OCI-LY1 (cell line): ENCODE results near the gene GJB6.

Source experiments
- H2AFZ ChIP-seq: fragments of 200-600 bp; sonication (generic), shearing (Covaris generic); 2 replicates; pipeline ENCODE4 v1.6.0; 2014; ENCODE audit warnings: antibody characterized with exemption, mild to moderate bottlenecking, low read length
- H3F3A ChIP-seq: fragments of 200-600 bp; sonication (generic), shearing (Covaris generic); 2 replicates; pipeline ENCODE4 v1.6.0; 2014; ENCODE audit warnings: mild to moderate bottlenecking, antibody characterized with exemption, low read length, moderate library complexity; ENCODE audit not compliant: insufficient read depth
- H3K27ac ChIP-seq: fragments of 200-600 bp; sonication (generic); 2 replicates; pipeline ENCODE4 v1.5.1; 2014; ENCODE audit warnings: low read length, mixed run types, mild to moderate bottlenecking, low read depth; ENCODE audit not compliant: poor library complexity, severe bottlenecking
- H3K27me3 ChIP-seq: fragments of 200-600 bp; sonication (generic); 2 replicates; pipeline ENCODE4 v1.6.0; 2014; ENCODE audit warnings: antibody characterized with exemption, mild to moderate bottlenecking, low read length, moderate library complexity; ENCODE audit not compliant: insufficient read depth
- H3K36me3 ChIP-seq: fragments of 200-600 bp; sonication (generic); 2 replicates; pipeline ENCODE4 v1.6.1; 2014; ENCODE audit warnings: mild to moderate bottlenecking, antibody characterized with exemption, low read length, moderate library complexity, mixed read lengths; ENCODE audit not compliant: insufficient read depth
- H3K4me1 ChIP-seq: fragments of 200-600 bp; sonication (generic); 2 replicates; pipeline ENCODE4 v1.5.1; 2014; ENCODE audit warnings: mild to moderate bottlenecking, low read length, moderate library complexity; ENCODE audit not compliant: insufficient read depth, severe bottlenecking
- H3K4me2 ChIP-seq: fragments of 200-600 bp; sonication (generic), shearing (Covaris generic); 2 replicates; pipeline ENCODE4 v1.6.1; 2014; ENCODE audit warnings: low read length
- H3K4me3 ChIP-seq: fragments of 200-600 bp; sonication (generic); 2 replicates; pipeline ENCODE4 v1.5.1; 2014; ENCODE audit warnings: low read length, low read depth, mild to moderate bottlenecking, mixed read lengths; ENCODE audit not compliant: poor library complexity, severe bottlenecking
- H3K79me2 ChIP-seq: fragments of 200-600 bp; shearing (Covaris generic); 2 replicates; pipeline ENCODE4 v1.6.1; 2016; ENCODE audit warnings: mixed run types, low read length, mixed read lengths; ENCODE audit not compliant: insufficient read depth
- H3K9ac ChIP-seq: fragments of 200-600 bp; sonication (generic), shearing (Covaris generic); 2 replicates; pipeline ENCODE4 v1.6.1; 2014; ENCODE audit warnings: mild to moderate bottlenecking, low read length, mixed read lengths
- H3K9me2 ChIP-seq: fragments of 200-600 bp; sonication (generic), shearing (Covaris generic); 2 replicates; pipeline ENCODE4 v1.6.1; 2014; ENCODE audit warnings: low read depth, mild to moderate bottlenecking, low read length, mixed read lengths
- H3K9me3 ChIP-seq: fragments of 200-600 bp; shearing (Covaris generic); 2 replicates; pipeline ENCODE4 v1.6.1; 2014; ENCODE audit warnings: low read length, mixed read lengths
- H4K20me1 ChIP-seq: fragments of 200-600 bp; sonication (generic), shearing (Covaris generic); 2 replicates; pipeline ENCODE4 v1.6.0; 2016; ENCODE audit warnings: mild to moderate bottlenecking, low read length; ENCODE audit not compliant: insufficient read depth
- EZH2 ChIP-seq: fragments of 200-600 bp; sonication (generic), shearing (Covaris generic); IDR thresholded peaks from 2 replicates; pipeline ENCODE4 v1.8.0; 2017; ENCODE audit warnings: borderline replicate concordance, mixed run types, mild to moderate bottlenecking, antibody characterized with exemption, low read length, moderate library complexity, mixed read lengths
- TF ChIP-seq, protein P1 (sequence below): fragments of 200-600 bp; sonication (generic), shearing (Covaris generic); IDR thresholded peaks from 2 replicates; pipeline ENCODE4 v1.5.1; 2017; ENCODE audit warnings: mild to moderate bottlenecking, antibody characterized with exemption, low read length, moderate library complexity, mixed read lengths

Gene GJB6

DNA sequence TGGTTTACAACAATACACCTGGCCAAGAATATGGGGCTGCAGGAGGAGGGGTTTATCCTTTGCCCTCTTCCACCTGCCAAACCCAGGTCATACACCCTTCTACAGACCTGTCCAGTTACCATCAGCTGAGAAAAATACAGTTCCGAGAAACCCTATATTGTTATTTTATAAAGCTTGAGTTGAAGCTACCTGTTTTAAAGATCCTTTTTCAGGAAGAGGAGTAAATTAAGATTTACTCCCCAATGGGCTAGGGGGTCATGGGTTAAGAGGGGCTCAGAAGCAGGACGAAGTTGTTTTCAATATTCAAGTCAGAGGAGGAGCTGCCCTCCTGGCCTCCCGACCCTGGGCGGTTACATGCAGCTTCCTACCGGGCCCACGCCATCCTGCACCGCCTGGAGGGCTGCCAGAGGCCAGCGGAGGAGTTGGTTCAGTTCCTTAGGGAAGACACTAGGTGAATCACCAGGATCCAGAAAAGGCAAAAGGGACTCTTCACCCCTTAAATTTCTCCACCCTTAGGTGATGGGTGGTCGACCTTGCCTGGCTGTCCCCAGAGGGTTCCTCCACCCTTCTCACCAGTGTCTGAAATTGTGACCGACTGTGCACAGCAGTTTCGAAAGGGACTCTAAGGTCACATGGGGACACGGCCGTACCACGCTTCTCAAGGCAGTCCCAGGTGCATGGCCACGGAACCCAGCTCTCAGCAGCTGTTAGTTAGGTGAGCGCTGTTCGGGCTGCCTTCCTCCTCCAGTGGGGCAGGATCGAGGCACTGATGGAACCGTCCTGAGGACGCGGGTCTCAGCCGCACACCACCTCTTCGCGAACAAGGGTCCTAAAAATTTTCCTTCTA lies 40.6 kb downstream of the GJB6 start:
- Histone ChIP-seq H3K9me3 (no peaks in the 10 kb centered on the region), H2AFZ (no peak overlapping the region), H4K20me1 (no peaks in the 10 kb centered on the region), H3K4me2 (0 out of 2 replicates have a peak overlapping the region, but pooled peaks have one; percentile 1), H3K4me3 (no peak overlapping the region), H3K9ac (no peak overlapping the region), H3F3A (no peaks in the 10 kb centered on the region), H3K27ac (no peak overlapping the region), H3K4me1 (no peaks in the 10 kb centered on the region), H3K36me3 (no peaks in the 10 kb centered on the region), H3K79me2 (no peaks in the 10 kb centered on the region), H3K9me2 (no peaks in the 10 kb centered on the region), H3K27me3 (0 out of 2 replicates have a peak, but pooled peaks cover 6% of the 10 kb centered on the region)
- TF ChIP-seq, protein P1, sequence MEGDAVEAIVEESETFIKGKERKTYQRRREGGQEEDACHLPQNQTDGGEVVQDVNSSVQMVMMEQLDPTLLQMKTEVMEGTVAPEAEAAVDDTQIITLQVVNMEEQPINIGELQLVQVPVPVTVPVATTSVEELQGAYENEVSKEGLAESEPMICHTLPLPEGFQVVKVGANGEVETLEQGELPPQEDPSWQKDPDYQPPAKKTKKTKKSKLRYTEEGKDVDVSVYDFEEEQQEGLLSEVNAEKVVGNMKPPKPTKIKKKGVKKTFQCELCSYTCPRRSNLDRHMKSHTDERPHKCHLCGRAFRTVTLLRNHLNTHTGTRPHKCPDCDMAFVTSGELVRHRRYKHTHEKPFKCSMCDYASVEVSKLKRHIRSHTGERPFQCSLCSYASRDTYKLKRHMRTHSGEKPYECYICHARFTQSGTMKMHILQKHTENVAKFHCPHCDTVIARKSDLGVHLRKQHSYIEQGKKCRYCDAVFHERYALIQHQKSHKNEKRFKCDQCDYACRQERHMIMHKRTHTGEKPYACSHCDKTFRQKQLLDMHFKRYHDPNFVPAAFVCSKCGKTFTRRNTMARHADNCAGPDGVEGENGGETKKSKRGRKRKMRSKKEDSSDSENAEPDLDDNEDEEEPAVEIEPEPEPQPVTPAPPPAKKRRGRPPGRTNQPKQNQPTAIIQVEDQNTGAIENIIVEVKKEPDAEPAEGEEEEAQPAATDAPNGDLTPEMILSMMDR: no peak
- TF ChIP-seq EZH2: no peak

DNA sequence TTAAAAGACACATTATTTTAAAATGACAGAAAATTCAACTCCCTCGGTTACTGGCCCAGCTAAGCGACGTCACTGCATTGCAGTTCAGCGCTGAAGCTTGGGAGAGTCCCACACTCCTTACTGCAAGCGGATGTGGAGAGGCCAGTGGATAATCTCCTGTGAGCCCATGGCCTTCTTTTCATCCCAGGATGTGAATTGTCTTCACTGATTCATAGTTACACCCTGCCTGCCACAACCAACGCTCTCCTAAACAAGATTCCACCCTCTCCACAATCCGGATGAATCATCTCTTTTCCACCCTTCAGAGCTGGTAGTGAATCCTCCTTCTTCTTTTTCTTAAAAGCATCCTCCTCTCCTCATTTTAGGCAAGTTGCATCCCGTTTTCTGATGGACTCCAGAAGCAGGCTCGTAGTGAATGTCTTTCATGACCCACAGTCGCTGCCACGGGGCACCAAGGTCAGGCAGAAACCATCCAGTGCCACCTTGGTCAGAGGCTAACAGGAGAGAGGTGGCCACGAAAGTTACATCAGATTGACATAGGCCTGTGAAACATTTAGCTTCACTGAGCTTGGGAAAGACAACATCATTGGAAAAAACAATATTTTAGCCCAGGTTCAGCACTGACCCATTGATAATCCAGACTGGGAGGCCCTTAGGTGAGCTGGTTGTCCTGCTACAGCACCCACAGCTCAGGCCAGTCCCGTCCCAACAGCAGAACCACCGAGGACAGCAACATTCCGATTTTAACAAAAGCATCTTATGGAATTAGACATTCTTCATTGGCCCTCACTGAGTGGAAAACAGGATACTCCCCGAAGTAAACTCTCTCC lies 41.4 kb downstream of the GJB6 start:
- no peaks in the 10 kb centered on the region for H3K9me2 ChIP-seq

DNA sequence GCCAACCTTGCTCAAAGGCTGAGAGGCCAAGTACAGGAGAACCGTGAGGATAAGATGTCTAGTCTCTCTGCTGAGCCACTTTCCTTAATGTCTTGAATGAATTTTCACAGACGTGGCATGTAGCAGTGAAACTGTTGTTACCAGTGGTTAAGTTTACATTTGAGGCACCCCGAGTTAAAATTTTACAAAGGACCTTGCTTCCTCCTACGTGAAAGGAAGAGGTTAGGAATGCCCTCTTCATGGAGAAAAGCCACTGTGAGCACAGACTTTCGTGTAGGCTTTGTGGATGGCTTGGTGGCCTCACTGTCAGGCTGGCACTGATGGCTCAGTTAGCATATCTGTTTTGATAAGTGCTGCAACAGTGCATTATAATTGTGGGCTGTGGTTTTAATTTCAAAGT lies 42.0 kb downstream of the GJB6 start:
- no peak overlapping the region for H3K27ac ChIP-seq
- no peaks in the 10 kb centered on the region for H3K9me3 ChIP-seq
- TF ChIP-seq EZH2: no peak
- TF ChIP-seq, protein P1: no peak
- H3K79me2 ChIP-seq: no peaks in the 10 kb centered on the region
- H3K4me3 ChIP-seq: no peak overlapping the region
- H3K4me2 ChIP-seq: no peak overlapping the region
- no peaks in the 10 kb centered on the region for H3K9me2 ChIP-seq
- no peak overlapping the region for H2AFZ ChIP-seq
- no peaks in the 10 kb centered on the region for H3K4me1 ChIP-seq
- H3K36me3 ChIP-seq: no peaks in the 10 kb centered on the region
- H4K20me1 ChIP-seq: no peaks in the 10 kb centered on the region
- H3K9ac ChIP-seq: no peak overlapping the region
- H3F3A ChIP-seq: no peaks in the 10 kb centered on the region
- H3K27me3 ChIP-seq: 0 out of 2 replicates have a peak, but pooled peaks cover 6% of the 10 kb centered on the region

More for the DNA sequence above, 41.4 kb downstream of the GJB6 start:
- H2AFZ ChIP-seq: no peak overlapping the region
- no peaks in the 10 kb centered on the region for H3K4me1 ChIP-seq
- no peak overlapping the region for H3K4me2 ChIP-seq
- H3K27me3 ChIP-seq: 0 out of 2 replicates have a peak, but pooled peaks cover 6% of the 10 kb centered on the region
- H4K20me1 ChIP-seq: no peaks in the 10 kb centered on the region
- H3F3A ChIP-seq: no peaks in the 10 kb centered on the region
- no peaks in the 10 kb centered on the region for H3K79me2 ChIP-seq
- H3K9me3 ChIP-seq: no peaks in the 10 kb centered on the region
- TF ChIP-seq, protein P1: no peak
- TF ChIP-seq EZH2: no peak
- no peak overlapping the region for H3K9ac ChIP-seq
- no peaks in the 10 kb centered on the region for H3K36me3 ChIP-seq
- H3K27ac ChIP-seq: no peak overlapping the region
- H3K4me3 ChIP-seq: no peak overlapping the region
